HG03139 (cell line): ENCODE data around the gene MBP.
"Not testable (repeated sequence)": the region's sequence is repeated elsewhere in the genome, so short reads cannot be mapped to it uniquely, and the experiment has no call there.

Experiments
- ATAC-seq: cut with Tn5 transposase; IDR thresholded peaks from one replicate; pipeline ENCODE4 v1.9.1; 2021; ENCODE audit not compliant: unreplicated experiment

The MBP gene

GRCh38 chr18:76994086-76994654 lies 138.4 kb downstream of the MBP start:
- no peak for ATAC-seq

- no peak for ATAC-seq
These were observed 139.0 kb downstream of the MBP start for GRCh38 chr18:76993573-76993972.

- ATAC-seq, result no peak
These were observed 139.5 kb downstream of the MBP start for GRCh38 chr18:76993085-76993382.

GRCh38 chr18:76992226-76993084 lies 140.1 kb downstream of the MBP start:
- ATAC-seq, result no peak

- ATAC-seq, result no peak
These were observed 141.4 kb downstream of the MBP start for GRCh38 chr18:76991021-76991688.

GRCh38 chr18:76990343-76991020 lies 142.1 kb downstream of the MBP start:
- ATAC-seq, result not testable (repeated sequence)

- ATAC-seq, result no peak
These were observed 142.9 kb downstream of the MBP start for GRCh38 chr18:76989647-76990190.

GRCh38 chr18:76988827-76989646 lies 143.5 kb downstream of the MBP start:
- ATAC-seq, result no peak

- ATAC-seq, result no peak
These were observed 144.4 kb downstream of the MBP start for GRCh38 chr18:76988031-76988826.

- no peak for ATAC-seq
These were observed 146.2 kb downstream of the MBP start for GRCh38 chr18:76986406-76986805.

GRCh38 chr18:76985951-76986236 lies 146.7 kb downstream of the MBP start:
- no peak for ATAC-seq

- no peak for ATAC-seq
These were observed 147.2 kb downstream of the MBP start for GRCh38 chr18:76985156-76985950.

- ATAC-seq, result no peak
These were observed 148.1 kb downstream of the MBP start for GRCh38 chr18:76984193-76985155.

- peak; percentile 4 for ATAC-seq
These were observed 149.0 kb downstream of the MBP start for GRCh38 chr18:76983613-76984051.

GRCh38 chr18:76982841-76983583 lies 149.6 kb downstream of the MBP start:
- ATAC-seq, result peak; percentile 87

GRCh38 chr18:76982038-76982437 lies 150.5 kb downstream of the MBP start:
- ATAC-seq, result no peak

- no peak for ATAC-seq
These were observed 151.1 kb downstream of the MBP start for GRCh38 chr18:76981396-76981968.
